Measurements from ENCODE around the gene PRAME.

Gene PRAME

GRCh38 chr22:22520020-22520656 is 38.9 kb downstream of the PRAME start, which contains the start of gene ZNF280A:
Gene ZNF280A (minus strand): TSS chr22:22520270. CDS start chr22:22515630, 4,640 bp downstream.
- TF ChIP-seq, protein P1, sequence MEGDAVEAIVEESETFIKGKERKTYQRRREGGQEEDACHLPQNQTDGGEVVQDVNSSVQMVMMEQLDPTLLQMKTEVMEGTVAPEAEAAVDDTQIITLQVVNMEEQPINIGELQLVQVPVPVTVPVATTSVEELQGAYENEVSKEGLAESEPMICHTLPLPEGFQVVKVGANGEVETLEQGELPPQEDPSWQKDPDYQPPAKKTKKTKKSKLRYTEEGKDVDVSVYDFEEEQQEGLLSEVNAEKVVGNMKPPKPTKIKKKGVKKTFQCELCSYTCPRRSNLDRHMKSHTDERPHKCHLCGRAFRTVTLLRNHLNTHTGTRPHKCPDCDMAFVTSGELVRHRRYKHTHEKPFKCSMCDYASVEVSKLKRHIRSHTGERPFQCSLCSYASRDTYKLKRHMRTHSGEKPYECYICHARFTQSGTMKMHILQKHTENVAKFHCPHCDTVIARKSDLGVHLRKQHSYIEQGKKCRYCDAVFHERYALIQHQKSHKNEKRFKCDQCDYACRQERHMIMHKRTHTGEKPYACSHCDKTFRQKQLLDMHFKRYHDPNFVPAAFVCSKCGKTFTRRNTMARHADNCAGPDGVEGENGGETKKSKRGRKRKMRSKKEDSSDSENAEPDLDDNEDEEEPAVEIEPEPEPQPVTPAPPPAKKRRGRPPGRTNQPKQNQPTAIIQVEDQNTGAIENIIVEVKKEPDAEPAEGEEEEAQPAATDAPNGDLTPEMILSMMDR (IDR thresholded peaks at IDR 0.05) = no peak

GRCh38 chr22:22519591-22519990 is 39.5 kb downstream of the PRAME start:
- TF ChIP-seq, protein P1 (IDR thresholded peaks at IDR 0.05) = no peak

DNA sequence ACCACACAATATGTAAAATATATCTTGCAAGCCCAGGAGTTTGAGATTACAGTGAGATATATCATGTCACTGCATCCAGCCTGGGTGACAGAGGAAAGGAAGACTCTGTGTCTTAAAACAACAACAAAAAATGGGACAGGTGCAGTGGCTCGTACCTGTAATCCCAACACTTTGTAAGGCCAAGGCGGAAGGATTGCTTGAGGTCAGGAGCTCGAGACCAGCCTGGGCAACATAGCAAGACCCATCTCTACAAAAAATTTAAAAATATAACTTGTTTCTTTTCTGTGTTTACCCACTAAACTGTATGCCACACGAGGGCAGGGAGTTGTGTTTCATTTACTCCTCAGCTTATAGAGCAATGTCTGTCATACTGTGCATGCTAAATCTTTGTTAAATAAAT is 42.1 kb downstream of the PRAME start:
- TF ChIP-seq, protein P1 (IDR thresholded peaks at IDR 0.05) = no peak

DNA sequence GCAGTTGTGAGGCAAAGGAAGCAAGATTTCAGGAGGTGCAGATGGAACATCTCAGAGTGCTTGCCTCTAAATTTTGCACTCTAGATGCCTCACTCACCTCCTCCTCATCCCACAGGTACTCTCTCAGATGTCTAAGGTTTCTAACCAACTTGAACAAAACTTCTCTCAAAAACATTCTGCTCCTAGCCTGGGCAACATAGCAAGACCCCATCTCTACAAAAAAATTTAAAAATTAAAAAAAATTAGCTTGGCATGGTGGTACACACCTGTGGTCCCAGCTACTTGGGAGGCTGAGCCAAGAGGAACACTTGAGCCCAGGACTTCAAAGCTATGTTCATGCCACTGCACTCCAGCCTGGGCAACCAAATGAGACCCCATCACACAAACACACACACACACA is 43.2 kb downstream of the PRAME start:
- TF ChIP-seq, protein P1 (IDR thresholded peaks at IDR 0.05) = no peak

GRCh38 chr22:22513619-22514018 is 45.4 kb downstream of the PRAME start:
- TF ChIP-seq, protein P1 (IDR thresholded peaks at IDR 0.05) = no peak

DNA sequence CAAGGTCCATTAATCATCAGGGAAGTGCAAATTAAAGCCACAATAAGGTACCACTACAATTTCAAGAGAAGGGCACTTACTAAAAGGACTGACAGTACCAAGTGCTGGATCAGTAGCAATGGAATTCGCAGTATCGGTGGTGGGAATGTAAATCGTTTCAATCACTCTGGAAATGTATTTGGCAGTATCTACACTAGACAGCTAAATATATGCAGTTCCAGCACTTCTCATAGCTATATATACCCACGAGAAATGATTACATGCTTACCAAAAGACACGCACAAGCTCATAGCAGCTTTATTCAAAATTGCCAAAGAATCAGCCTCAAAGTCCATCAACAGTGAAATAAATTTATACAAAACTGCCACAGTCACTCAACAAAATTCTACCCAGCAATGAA is 46.1 kb downstream of the PRAME start:
- TF ChIP-seq, protein P1 (IDR thresholded peaks at IDR 0.05) = no peak

DNA sequence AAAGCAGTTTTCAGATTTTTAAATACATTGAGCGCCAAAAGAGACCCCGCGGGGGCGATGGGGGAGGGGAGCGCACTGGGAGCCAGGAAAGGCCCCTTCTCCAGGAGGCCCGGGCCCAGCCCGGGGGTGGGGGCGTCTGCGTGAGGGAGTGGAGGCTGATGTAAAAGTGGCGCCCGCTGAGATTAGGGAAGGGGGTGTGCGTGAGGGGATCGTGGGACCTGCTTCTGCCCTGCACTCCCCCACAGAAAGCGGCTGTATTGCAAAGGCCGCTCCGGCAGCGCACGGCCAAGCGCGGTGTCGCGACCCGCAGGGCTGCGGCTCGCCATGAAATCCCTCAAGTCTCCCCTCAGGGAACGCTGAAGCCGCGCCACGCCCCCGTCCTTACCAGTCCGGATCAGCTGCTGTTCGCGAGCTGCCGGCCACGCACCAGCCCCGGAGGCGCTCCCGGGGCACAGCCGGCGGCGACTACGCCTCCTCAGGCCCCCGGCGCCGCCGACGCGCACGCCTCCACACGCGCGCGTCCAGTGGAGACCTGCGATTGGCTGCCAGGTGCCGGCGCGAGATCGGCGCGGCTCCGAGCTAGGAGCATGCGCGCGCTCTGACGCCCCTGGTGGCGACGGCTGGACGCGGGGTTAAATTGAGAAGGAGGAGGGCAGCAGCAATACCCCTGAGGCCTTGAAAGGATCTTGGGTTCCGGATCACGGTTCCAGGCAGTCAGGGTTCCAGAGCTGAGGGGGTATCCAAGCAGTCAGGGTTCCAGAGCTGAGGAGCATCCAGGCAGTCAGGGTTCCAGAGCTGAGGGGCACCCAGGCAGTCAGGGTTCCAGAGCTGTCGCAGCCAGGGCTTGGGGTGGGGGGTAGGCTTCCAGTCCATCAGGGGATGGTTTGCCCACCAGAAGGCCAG is 50.5 kb downstream of the PRAME start, which contains the start of gene ZNF280B:
Gene ZNF280B (minus strand): TSS at position 469 of the 903 bp plus-strand sequence. CDS start 19,344 bp downstream, outside the sequence.
- TF ChIP-seq, protein P1 (IDR thresholded peaks at IDR 0.05) = peak; percentile 85

Measured in LNCAP (cell line).